HL-60 (cell line): ENCODE data around the gene INPP5K.
A peak's percentile ranks its signal among the peaks of the same experiment; 100 is the strongest.

Source experiments
- DNase-seq, 2 experiments: peaks; one replicate each; pipeline ENCODE4 v3.0.0-alpha.2; 2010 to 2020; ENCODE audit warnings: low read depth in 1 of 2, low spot score in 1 of 2
- H3K27ac ChIP-seq: fragments of 250-450 bp; sonication (Bioruptor Pico); replicated peaks from 2 replicates; pipeline ENCODE4 v1.5.1; 2020; ENCODE audit warnings: mild to moderate bottlenecking, moderate library complexity
- H3K27me3 ChIP-seq: fragments of 250-450 bp; sonication (Bioruptor Pico); 2 replicates; pipeline ENCODE4 v1.5.1; 2021; ENCODE audit warnings: mild to moderate bottlenecking, moderate library complexity; ENCODE audit not compliant: insufficient read depth, poor library complexity, severe bottlenecking
- H3K4me3 ChIP-seq: replicated peaks from 2 replicates; pipeline ENCODE4 v1.5.1; 2011; ENCODE audit warnings: mild to moderate bottlenecking, control low read depth, low read length; ENCODE audit not compliant: insufficient read depth
- CTCF ChIP-seq: IDR thresholded peaks from one replicate; pipeline ENCODE4 v1.5.1; 2011; ENCODE audit warnings: low read length, control low read depth, inconsistent platforms; ENCODE audit not compliant: insufficient read depth
- GABPA ChIP-seq: IDR thresholded peaks from 2 replicates; pipeline ENCODE4 v1.6.1; 2012; ENCODE audit warnings: low read depth
- POLR2AphosphoS5 ChIP-seq: IDR thresholded peaks from 2 replicates; pipeline ENCODE4 v1.6.1; 2012; ENCODE audit warnings: low read depth
- REST ChIP-seq: IDR thresholded peaks from 2 replicates; pipeline ENCODE4 v1.6.1; 2012; ENCODE audit warnings: low read depth; ENCODE audit not compliant: insufficient replicate concordance
- SPI1 ChIP-seq: IDR thresholded peaks from 2 replicates; pipeline ENCODE4 v1.6.1; 2012; ENCODE audit warnings: low read depth, mild to moderate bottlenecking, borderline replicate concordance

INPP5K gene

GRCh38 chr17:1562176-1562643 is 45.8 kb upstream of the INPP5K start:
- H3K27ac ChIP-seq: no peak overlapping the region
- TF ChIP-seq REST: no peak
- no peak for TF ChIP-seq GABPA
- no peak for TF ChIP-seq SPI1
- no peak for TF ChIP-seq POLR2AphosphoS5
- TF ChIP-seq CTCF: no peak
- DNase-seq: no peak
- peak overlapping the region; percentile 65 for H3K4me3 ChIP-seq
- H3K27me3 ChIP-seq: no peaks in the 10 kb centered on the region

- H3K27me3 ChIP-seq: no peaks in the 10 kb centered on the region
- no peak for DNase-seq
- TF ChIP-seq REST: no peak
- TF ChIP-seq GABPA: no peak
- TF ChIP-seq CTCF: no peak
- peak overlapping the region; percentile 65 for H3K4me3 ChIP-seq
- H3K27ac ChIP-seq: no peak overlapping the region
Measured at GRCh38 chr17:1561420-1562175, 45.2 kb upstream of the INPP5K start.

GRCh38 chr17:1560858-1561355 is 44.5 kb upstream of the INPP5K start:
- no peak overlapping the region for H3K4me3 ChIP-seq
- H3K27me3 ChIP-seq: no peaks in the 10 kb centered on the region
- DNase-seq: no peak
- TF ChIP-seq SPI1: no peak
- TF ChIP-seq GABPA: no peak
- no peak for TF ChIP-seq CTCF
- TF ChIP-seq REST: no peak
- no peak for TF ChIP-seq POLR2AphosphoS5
- no peak overlapping the region for H3K27ac ChIP-seq
